Medulla oblongata (tissue), 1 donor: ENCODE data around the gene TNFSF18.
"Not testable (repeated sequence)": the region's sequence is repeated elsewhere in the genome, so short reads cannot be mapped to it uniquely, and the experiment has no call there.

Experiments
- DNase-seq: peaks from one replicate; pipeline ENCODE4 v3.0.0-alpha.2; 2015; ENCODE audit errors: extremely low spot score

The TNFSF18 gene, protein sequence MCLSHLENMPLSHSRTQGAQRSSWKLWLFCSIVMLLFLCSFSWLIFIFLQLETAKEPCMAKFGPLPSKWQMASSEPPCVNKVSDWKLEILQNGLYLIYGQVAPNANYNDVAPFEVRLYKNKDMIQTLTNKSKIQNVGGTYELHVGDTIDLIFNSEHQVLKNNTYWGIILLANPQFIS

DNA sequence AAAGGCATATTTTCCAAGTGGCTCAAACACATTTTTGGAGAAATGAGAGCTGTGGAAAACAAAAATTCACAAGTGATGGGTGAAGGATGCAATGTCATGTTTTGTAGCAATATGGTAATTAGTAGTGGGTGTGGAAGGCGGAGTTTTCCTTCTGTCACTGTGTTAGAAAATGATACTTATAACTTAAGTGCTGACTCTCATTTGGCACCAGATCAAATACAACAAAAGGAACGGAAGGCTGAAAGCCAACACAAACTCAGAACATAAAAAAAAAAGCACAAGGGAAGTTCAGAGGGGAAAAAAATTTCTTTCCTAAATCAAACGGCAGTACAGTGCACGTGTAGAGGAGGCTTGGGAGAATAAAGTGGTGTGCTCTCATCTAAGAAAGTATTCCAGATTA lies at the start of gene TNFSF18:
Gene TNFSF18, minus strand, starts transcription at position 77 of the 400 bp plus-strand sequence. Its CDS starts 45 bp downstream, at position 32.
- DNase-seq = peak; percentile 33

DNA sequence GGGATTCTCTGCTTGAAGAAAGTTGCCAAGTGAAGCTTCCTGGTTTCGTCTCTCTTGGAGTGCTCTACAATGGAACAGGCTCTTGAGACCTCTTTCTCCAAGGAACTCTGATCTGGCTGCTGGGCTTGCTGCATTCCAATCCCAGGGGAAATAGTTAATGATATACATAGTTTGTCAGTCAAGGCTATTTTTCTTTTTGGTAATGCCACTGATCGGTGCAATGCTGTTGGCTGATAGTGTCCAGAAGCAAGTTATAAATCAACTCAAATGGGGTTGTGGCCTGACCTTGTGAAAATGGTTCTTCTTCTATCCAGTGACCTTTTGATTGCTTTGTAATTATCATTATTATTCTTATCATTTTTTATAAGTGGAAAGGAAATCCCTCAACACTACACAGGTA lies 48.4 kb upstream of the TNFSF18 start:
- DNase-seq = no peak

DNA sequence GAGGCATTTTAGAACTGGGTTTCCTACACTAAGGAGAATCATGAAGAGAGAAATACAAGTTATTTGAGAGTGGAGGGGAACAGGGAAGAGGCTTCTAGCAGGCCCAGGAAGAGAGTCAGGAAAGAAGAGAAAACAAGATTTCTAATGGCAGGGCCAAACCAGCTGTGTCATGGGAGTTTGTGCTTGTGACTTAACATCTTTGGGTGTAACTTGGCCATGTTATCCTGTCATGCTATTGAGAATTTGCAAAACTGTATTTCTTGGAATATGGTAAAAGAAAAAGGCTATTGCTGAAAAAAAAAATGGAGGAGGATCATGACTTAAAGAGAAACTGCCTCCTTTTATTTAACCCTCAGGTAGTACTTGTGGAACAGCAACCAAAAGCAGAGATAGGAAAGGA lies 47.4 kb upstream of the TNFSF18 start:
- no peak for DNase-seq

DNA sequence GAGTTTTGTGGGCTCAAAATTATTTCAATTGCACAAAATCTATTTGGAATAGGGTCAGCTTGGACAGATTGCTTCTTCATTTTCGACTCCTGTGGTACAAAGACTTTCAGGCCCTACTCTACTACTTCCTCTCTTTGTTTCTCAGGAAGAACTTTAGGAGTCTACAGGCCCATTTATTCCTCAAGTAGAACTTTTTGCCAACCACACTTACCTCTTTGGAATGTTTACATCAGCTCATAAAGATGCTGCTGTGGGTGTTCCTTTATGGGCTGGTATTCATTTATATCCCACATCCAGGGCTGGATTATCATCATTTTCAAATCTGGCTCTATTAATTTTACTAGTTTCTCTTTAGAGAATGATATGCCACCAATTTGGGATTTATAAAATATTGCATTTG lies 46.3 kb upstream of the TNFSF18 start:
- no peak for DNase-seq

DNA sequence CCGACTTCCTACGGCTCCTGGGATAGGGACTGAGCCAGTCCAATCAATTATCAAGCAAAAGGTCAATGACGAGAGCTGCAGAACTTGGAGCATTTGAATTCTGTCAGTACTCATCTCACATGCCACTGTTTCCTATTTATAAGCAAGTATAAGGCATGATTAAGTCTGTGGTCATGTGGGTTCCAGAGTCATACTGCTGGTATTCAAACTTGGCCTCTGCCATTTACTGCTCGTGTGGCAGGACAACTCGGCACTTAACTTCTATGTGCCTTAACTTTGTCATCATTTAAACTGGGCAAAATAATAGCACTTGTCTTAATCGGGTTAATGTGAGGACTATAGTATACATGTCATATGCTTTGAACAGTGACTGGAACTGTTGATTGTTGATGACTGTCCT lies 44.9 kb upstream of the TNFSF18 start:
- no peak for DNase-seq

DNA sequence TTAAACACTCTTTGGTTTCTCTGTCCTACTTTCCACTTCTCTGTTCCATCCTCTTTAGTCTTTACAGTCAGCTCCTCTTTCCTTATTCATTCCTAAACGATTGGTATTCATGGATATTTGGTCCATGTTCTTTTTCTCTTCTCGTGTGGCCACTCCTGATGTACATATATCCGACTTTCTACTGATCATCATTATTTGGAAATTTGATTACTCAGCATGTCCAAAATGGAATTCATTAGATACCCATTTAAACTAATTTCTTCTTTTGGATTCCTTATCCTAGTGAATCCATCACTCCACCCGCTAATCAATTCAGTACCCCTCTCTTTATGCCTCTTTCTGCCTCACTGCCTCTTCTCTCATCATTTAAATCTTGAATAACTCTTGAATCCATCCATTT lies 43.8 kb upstream of the TNFSF18 start:
- DNase-seq = no peak

DNA sequence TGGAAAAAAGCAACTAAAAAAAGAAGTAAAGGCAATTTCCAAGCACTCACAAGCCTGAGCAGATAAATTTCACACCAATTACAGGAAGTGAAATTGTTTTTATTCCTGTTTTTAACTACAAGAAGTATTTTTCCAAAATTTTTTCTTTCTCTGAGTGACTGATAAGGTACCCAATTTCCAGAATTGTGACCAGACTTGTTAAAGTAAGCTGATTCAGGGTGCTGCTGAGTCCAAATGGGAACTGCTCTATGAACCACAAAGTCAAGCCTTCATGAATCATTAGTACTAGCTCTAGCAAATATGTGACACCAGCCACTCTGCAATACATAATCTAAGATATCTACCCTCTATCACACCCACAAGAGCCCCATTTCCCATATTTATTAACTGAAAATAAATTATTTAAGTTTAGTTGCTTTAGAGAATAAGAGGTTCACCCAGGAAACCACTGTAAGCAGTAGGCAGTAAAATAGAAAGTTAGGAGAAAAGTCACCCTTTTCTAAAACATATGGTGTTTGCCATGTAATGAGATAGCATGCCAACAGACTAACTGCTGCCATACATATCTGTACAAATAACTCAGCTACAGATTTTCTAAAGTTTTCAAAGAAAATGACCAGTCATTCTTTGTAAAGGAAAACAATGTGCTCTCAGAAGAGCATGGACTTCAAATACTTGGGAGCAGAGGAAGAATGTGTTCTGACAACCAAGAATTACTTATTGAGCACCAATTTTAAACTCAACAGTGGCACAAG lies 43.1 kb upstream of the TNFSF18 start:
- no peak for DNase-seq

DNA sequence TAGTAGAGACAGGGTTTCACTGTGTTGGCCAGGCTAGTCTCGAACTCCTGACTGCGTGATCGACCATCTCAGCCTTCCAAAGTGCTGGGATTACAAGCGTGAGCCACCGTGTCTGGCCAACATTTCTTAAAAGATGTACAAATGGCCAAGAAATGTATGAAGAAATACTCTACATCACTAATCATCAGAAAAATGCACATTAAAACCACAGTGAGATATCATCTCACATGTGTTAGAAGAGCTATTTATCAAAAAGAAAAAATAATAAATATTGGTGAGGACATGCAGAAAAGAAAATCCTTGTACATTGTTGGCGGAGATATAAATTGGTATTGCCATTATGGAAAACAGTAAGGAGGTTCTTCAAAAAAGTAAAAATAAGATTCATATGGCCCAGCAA lies 33.6 kb upstream of the TNFSF18 start:
- DNase-seq = no peak

DNA sequence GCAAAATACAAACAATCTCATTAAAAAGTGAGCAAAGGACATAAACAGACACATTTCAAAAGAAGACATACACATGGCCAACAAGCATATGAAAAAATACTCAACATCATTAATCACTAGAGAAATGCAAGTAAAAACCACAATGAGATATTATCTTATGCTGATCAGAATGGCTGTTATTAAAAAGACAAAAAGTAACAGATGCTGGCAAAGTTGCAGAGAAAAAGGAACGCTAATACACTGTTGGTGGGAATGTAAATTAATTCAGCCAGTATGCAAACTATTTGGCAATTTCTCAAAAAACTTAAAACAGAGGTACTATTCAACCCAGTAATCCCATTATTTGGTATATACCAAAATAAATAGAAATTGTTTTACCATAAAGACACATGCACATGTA lies 32.2 kb upstream of the TNFSF18 start:
- no peak for DNase-seq

DNA sequence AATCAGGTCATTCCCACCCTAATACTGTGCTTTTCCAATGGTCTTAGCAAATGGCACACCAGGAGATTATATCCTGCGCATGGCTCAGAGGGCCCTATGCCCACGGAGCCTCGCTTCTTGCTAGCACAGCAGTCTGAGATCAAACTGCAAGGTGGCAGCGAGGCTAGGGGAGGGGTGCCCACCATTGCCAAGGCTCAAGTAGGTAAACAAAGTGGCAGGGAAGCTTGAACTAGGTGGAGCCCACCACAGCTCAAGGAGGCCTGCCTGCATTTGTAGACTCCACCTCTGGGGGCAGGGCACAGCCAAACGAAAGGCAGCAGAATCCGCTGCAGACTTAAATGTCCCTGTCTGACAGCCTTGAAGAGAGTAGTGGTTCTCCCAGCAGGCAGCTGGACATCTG lies 23.5 kb upstream of the TNFSF18 start:
- DNase-seq = not testable (repeated sequence)

DNA sequence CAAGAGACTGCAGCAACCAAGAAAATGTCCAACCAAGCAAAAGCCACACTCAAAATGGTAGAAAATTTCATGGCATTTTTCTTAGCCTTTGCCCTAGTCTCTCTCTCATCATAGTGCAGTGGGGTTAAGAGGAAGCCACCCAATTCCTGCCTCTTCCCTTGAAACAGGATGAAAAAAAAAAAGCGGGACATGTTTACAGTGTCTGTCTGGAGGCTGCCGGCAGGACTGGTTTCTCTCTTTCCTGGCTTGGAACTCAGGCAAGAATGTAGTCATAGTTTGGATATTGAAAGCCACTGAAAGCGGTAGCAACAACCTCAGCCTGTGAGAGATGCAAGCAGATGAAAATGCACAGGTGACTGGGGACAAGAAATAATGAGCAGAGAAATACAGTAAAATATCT lies 13.3 kb upstream of the TNFSF18 start:
- DNase-seq = no peak

DNA sequence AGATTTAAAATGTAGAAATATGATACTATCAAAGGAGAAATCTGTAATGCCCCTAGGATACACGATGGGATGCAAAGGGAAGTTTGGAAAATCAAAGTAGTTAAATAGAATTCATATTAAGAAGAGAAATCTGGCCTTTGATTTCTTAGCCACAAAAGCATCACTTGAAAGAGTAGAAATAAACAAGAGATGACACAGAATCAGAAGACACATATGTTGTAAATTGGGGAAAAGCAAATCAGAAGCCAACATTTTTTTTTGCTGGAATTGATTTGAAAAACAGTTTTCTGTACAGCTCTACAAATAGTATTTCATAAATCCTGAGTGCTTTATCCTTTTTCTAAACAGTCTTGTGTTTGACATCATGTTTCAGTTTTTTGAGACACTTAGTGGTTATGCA lies 12.4 kb upstream of the TNFSF18 start:
- DNase-seq = no peak

DNA sequence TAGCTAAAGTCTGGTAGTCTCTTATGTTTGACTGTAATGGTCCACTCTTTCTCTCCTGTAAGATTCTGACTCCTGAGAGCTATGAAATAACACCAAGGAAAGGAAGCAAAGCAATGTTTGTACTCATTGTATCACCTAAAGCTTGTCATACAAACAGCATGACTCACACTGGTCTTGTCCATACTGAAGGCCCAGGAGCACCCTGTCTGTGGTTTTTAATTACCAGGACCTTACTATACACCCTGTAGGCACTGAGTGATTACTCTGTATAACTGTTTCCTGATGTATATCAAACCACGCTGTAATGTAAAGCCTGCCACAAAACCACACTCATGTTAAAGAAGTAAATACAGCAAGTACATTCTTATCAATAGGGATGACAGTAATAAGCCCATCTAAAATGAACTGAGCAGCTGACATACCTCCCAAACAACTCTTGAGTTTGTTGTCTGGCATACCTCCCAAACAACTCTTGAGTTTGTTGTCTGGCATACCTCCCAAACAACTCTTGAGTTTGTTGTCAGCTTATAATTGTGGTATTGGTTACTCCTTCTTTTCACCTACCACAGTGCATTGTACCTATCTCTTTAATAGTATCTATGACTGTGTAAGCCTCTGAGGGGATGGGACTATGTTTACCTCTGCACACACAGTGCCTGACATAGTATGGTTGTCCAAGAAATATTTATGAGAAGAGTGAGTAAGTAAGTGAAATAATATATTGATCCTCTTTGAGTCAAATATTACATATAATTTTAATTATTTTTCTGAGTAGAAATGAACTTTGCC lies 11.6 kb upstream of the TNFSF18 start:
- no peak for DNase-seq

DNA sequence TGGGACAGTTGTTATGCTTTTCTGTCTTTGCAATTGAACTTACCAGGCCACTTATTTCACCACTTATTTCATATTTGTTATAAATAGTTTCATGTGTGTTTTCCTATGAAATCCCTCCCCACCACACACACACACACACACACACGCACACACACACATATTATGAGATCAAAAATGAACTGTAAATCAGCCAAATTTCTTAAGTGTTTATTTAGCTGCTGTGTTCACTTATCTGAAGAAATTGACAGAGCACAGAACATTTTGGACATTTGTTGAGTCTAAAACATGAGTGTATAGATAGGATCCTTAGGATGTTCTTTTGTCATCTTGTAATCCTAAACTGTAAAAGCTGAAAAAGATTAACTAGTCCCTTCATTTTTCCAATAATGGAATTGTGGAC lies 7.8 kb upstream of the TNFSF18 start:
- no peak for DNase-seq

DNA sequence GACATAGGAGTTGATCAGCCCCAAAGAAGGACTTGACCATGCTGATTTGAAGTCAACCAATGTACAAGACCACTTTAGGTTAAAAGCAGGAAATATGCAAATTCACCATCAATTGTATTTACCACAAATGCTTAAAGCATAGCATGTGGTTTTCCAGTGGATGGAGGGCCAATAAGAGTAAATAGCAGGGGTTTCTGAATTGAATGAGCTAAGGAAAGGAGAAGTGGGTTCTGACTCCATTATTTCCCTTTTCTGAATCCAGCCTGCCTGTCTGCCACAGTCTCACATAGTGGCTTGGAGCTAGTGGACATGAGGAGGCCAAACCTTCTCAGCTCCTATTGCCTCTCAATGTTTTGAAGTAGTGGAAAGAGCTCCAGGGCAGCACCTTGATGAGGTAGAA lies 7.2 kb upstream of the TNFSF18 start:
- no peak for DNase-seq

DNA sequence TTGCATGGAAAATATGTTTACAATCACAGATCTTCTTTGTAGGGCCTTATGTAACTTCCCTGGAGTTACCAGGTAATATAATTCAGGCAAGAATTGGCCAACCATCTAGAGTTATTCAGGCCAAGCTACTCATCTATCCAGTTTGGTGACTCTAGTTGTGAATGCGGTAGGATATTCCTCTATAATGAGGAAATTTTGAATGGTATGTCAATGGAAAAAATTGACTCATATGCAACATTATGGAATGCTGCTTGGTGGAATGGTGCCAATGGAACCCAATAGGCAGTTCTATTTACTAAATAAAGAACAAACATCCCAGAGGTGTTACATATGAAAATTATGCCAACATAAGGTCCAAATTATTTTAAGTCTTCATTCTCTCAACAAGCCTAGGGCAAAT lies 5.6 kb upstream of the TNFSF18 start:
- no peak for DNase-seq

DNA sequence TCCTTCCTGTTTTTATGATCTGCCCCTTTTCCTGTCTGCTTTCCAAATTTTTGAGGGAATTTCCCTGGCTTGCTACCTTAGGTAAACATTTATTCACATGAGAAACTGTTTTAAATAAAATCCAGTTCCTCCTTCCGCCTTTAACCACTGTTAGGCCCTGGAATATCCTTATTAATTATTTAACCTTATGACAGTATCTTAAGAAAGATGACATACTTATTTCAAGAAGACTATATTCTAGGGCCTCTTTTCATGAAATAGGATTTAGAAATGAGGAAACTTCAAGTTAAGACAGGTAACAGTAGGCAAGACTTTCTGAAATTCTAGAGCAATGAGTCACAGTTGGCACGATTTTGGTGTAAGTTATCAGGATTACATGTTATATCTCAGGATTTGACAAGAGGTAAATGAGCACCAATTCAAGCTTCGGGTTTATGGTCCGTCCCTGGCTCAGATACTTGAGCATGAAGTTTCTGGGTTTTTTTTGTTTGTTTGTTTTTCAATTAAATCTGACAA lies 2.0 kb upstream of the TNFSF18 start:
- no peak for DNase-seq

DNA sequence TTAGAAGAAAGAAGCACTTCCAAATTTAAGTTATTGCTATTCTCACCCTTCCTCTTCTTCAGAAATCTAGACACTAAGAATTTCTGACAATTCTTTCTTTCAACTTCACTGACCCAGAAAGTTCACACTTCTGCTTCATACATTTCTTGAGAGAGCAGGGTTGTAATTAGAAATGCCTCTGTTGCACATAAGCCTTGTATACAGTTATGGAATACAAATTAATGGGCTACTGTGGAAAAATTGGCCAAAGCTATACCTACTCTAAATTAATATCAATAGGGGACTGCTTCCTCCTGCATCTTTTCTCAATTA lies 1.5 kb downstream of the TNFSF18 start:
- DNase-seq = no peak

DNA sequence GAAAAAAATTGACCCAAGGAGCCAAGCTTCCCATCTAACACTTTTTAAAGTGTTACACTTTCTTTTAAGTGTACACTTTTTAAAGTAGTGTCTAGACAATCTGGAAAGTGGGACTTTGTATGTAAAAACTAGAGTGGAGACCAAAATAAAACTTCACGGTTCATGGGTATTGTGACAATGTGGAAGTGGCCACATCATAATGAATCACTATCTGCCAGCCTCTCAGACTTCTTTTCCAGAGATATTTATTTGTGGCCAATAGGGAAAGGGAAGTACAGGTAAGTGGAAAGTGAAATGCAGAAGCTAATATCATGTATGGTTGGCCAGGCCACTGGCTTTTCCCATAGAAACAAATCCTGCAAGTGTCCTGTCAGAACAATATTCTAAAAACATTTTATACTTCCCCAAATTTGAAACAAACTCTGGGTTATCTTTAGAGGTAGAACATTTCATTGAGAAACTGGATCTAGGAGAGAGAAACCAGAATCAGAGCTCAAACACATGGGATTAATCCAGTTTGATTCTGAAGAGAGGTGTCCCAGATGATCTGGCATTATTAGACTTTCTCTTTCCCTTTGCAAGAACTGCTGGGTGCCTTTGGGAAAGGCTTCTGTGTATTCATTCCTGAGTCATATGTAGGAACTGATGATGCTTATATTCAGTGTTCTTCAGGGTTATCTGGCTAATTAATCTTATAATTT lies 2.0 kb downstream of the TNFSF18 start:
- DNase-seq = peak; percentile 33

DNA sequence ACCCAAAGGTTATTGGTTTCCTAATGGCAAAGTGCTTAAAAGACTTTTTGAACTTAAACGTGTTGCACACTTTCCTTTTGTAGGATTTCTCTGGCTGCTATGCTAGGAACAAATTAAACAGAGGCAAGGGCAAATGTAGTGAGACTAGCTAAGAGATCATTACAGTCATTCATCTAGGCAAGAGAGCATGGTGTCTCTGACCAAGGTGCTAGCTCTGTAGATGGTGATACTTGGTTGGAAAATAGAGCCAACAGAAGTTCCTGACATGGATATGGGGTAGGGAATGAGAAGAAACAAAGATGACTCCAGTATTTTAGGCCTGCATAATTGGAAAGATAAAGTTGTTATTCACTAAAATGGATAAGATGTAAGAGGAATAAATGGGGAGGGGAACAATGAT lies 6.1 kb downstream of the TNFSF18 start:
- DNase-seq = no peak

DNA sequence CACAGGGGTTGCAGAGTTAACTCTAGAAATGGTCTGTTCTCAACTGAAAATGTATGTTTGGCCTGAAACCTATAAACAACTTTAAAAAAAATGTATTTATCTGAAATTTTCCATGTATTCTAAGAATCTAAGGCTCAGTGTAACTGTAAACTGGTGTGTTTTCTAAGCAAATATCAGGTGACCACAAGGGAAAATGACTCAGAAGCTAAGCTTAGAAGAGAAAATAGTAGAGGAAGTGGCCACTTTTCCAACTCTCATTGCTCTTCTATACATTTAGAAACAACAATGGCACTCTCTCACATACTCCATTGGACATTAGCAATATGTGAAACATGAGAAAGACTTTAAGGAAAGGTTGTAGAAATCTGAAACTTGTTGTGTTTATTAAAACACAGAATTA lies 7.5 kb downstream of the TNFSF18 start:
- DNase-seq = no peak

DNA sequence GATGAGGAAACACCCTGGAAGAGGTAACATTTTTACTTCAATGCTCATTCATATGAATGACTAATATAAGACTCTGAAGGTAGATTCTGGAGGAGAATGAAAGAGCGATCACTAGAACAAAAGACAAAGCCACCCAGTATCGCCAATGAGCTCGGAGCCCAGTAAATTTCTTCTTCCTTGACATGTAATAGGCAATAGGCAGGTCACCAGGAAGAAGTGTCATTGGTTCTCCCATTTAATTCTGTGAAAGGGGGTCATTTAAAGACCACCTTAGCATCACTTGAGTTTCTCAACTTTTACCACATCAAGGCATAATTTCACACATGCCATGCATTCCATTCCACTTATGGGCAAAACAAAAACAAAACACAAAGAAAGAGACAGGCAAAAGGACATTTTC lies 7.9 kb downstream of the TNFSF18 start:
- no peak for DNase-seq
